LNCAP (cell line): ENCODE measurements around the gene ZNF268.

ENCODE experiments used
- CTCF ChIP-seq: fragments of 450-650 bp; IDR thresholded peaks from 2 replicates; pipeline ENCODE4 v1.5.1; 2017; ENCODE audit warnings: mild to moderate bottlenecking

The ZNF268 gene

GRCh38 chr12:133181238-133181959 is at the start of gene ZNF268:
Gene ZNF268 (plus strand): TSS chr12:133181495. CDS start chr12:133181998, 503 bp downstream.
- peak; percentile 87 for TF ChIP-seq CTCF

- no peak for TF ChIP-seq CTCF
These were observed 45.5 kb upstream of the ZNF268 start for GRCh38 chr12:133135747-133136146.

- no peak for TF ChIP-seq CTCF
These were observed 35.3 kb upstream of the ZNF268 start for GRCh38 chr12:133145981-133146380.

- no peak for TF ChIP-seq CTCF
These were observed 25.1 kb upstream of the ZNF268 start for GRCh38 chr12:133156125-133156690.

- TF ChIP-seq CTCF: no peak
These were observed 15.5 kb upstream of the ZNF268 start for GRCh38 chr12:133165776-133166175.

- no peak for TF ChIP-seq CTCF
These were observed 8.8 kb upstream of the ZNF268 start for GRCh38 chr12:133172491-133172890.

GRCh38 chr12:133174901-133175300 is 6.4 kb upstream of the ZNF268 start:
- TF ChIP-seq CTCF: no peak
